Thyroid gland (tissue), 4 donors: ENCODE data around the gene PTGR1.

Experiments
- CTCF ChIP-seq, 6 experiments: fragments of 200-600 bp in 3 of 6; fragments of 450-650 bp in 3 of 6; sonication (generic) in 3 of 6; IDR thresholded peaks; one replicate each; pipeline ENCODE4 v1.5.1; 2016 to 2019; ENCODE audit warnings: antibody characterized with exemption in 6 of 6, mild to moderate bottlenecking in 2 of 6, inconsistent platforms in 1 of 6, moderate library complexity in 1 of 6
- POLR2A ChIP-seq, 2 donors: fragments of 450-650 bp; IDR thresholded peaks; one replicate each; pipeline ENCODE4 v1.6.1; 2017; ENCODE audit warnings: antibody characterized with exemption in 2 of 2, mild to moderate bottlenecking in 2 of 2, moderate library complexity in 1 of 2

GRCh38 chr9:111582888-111583287, 16.6 kb downstream of the PTGR1 start:
- TF ChIP-seq CTCF (IDR thresholded peaks at IDR 0.05) (no peak), POLR2A (IDR thresholded peaks at IDR 0.05) (no peak)
